GM12878 (cell line): ENCODE measurements around the gene APOBEC2. TPM values are rescaled to one million over a fixed set of nuclear protein-coding genes. Genes with fewer than 3 reads are reported as not detected.

Experiments used
- ATAC-seq: fragments of 200-7000 bp; cut with Tn5 transposase; 3 replicates; pipeline ENCODE4 v1.9.1; 2020; ENCODE audit warnings: mild to moderate bottlenecking, moderate library complexity
- BruUV-seq: library from RNA; stranded (reverse); fragments of 400-500 nt; replicated peaks from 2 replicates; lab custom pipeline; 2021; lab: Mats Ljungman, UMichigan
- CTCF ChIA-PET: fragments of 300-600 bp; sonication (Branson Sonifier 250); formaldehyde crosslinking; extraction: SDS; loops from one replicate; lab custom pipeline; 2021; ENCODE audit warnings: inconsistent platforms; lab: Yijun Ruan, JAX
- POLR2A ChIA-PET: fragments of 350-600 bp; formaldehyde crosslinking; extraction: SDS; loops from one replicate; lab custom pipeline; 2021; ENCODE audit warnings: inconsistent platforms; lab: Charles Lee
- RAD21 ChIA-PET: fragments of 300-600 bp; sonication (Branson Sonifier 250); formaldehyde crosslinking; loops from one replicate; lab custom pipeline; 2023; ENCODE audit warnings: antibody characterized with exemption; ENCODE audit not compliant: unreplicated experiment; lab: Charles Lee
- SMC1A ChIA-PET: fragments of 300-600 bp; sonication (Branson Sonifier 250); formaldehyde crosslinking; loops from one replicate; lab custom pipeline; 2023; ENCODE audit not compliant: unreplicated experiment, uncharacterized antibody; lab: Charles Lee
- DNase-seq: peaks from one replicate; pipeline ENCODE4 v3.0.0-alpha.2; 2011; ENCODE audit warnings: low read depth, low spot score
- FAIRE-seq: peaks from 3 replicates; lab custom pipeline; 2011; peaks lifted over from hg19 to GRCh38; lab: Jason Lieb, UNC
- H2AFZ ChIP-seq: 2 replicates; pipeline ENCODE4 v1.6.0; 2011; ENCODE audit warnings: low read depth, low read length, control low read depth; ENCODE audit not compliant: control insufficient read depth
- H3K27ac ChIP-seq: 2 replicates; pipeline ENCODE4 v1.5.1; 2011; ENCODE audit warnings: control low read depth; ENCODE audit not compliant: control insufficient read depth, insufficient read depth
- H3K27me3 ChIP-seq, 2 experiments: replicated peaks in 1 of 2; 2 replicates each; pipeline versions ENCODE4 v1.6.0 to v1.6.1; 2011; ENCODE audit warnings: low read length in 1 of 2; ENCODE audit not compliant: control insufficient read depth in 2 of 2, insufficient read depth in 2 of 2
- H3K36me3 ChIP-seq, 2 experiments: 2 replicates each; pipeline ENCODE4 v1.5.1; 2011; ENCODE audit warnings: low read length in 1 of 2; ENCODE audit not compliant: control insufficient read depth in 2 of 2, insufficient read depth in 2 of 2
- H3K4me1 ChIP-seq: 2 replicates; pipeline ENCODE4 v1.6.1; 2011; ENCODE audit warnings: mild to moderate bottlenecking, low read length, moderate library complexity, mixed read lengths; ENCODE audit not compliant: control insufficient read depth, insufficient read depth
- H3K4me2 ChIP-seq: 2 replicates; pipeline ENCODE4 v1.6.0; 2011; ENCODE audit warnings: control low read depth; ENCODE audit not compliant: control insufficient read depth, insufficient read depth
- H3K4me3 ChIP-seq: fragments of 200-600 bp; sonication (generic); 2 replicates; pipeline ENCODE4 v1.5.1; 2016
- H3K79me2 ChIP-seq: 2 replicates; pipeline ENCODE4 v1.6.0; 2011; ENCODE audit warnings: low read length; ENCODE audit not compliant: control insufficient read depth, insufficient read depth
- H3K9ac ChIP-seq: 2 replicates; pipeline ENCODE4 v1.8.0; 2011; ENCODE audit warnings: low read length, control low read depth, mixed read lengths; ENCODE audit not compliant: control insufficient read depth, insufficient read depth
- H3K9me3 ChIP-seq: replicated peaks from 3 replicates; pipeline ENCODE4 v1.5.1; 2011; ENCODE audit warnings: mild to moderate bottlenecking, low read length; ENCODE audit not compliant: control insufficient read depth, insufficient read depth
- H4K20me1 ChIP-seq: 2 replicates; pipeline ENCODE4 v1.6.0; 2011; ENCODE audit not compliant: control insufficient read depth, insufficient read depth
- ATF2 ChIP-seq: IDR thresholded peaks from 2 replicates; pipeline ENCODE4 v1.6.1; 2012; ENCODE audit warnings: low read length, inconsistent platforms
- BRCA1 ChIP-seq: IDR thresholded peaks from 2 replicates; pipeline ENCODE4 v1.6.1; 2011; ENCODE audit warnings: low read depth, low read length, improper control_type of control experiment
- CEBPB ChIP-seq, 2 experiments: fragments of 150-350 bp in 1 of 2; IDR thresholded peaks; 2 replicates each; pipeline ENCODE4 v1.6.1; 2012 to 2014; ENCODE audit warnings: low read depth in 2 of 2, low read length in 2 of 2, borderline replicate concordance in 1 of 2, inconsistent platforms in 1 of 2
- FOXM1 ChIP-seq: IDR thresholded peaks from 2 replicates; pipeline ENCODE4 v1.6.1; 2012; ENCODE audit warnings: low read depth, mild to moderate bottlenecking, inconsistent platforms, low read length, moderate library complexity
- IKZF2 ChIP-seq, 2 experiments: fragments of 450-650 bp; IDR thresholded peaks; 2 replicates each; pipeline ENCODE4 v1.6.1; 2017; ENCODE audit warnings: mild to moderate bottlenecking in 2 of 2, moderate library complexity in 2 of 2
- IRF5 ChIP-seq: fragments of 450-650 bp; IDR thresholded peaks from 2 replicates; pipeline ENCODE4 v1.6.1; 2017; ENCODE audit warnings: borderline replicate concordance
- KDM1A ChIP-seq: fragments of 200-600 bp; sonication (generic); IDR thresholded peaks from 2 replicates; pipeline ENCODE4 v1.6.1; 2016; ENCODE audit warnings: borderline replicate concordance
- PAX8 ChIP-seq: fragments of 450-650 bp; IDR thresholded peaks from 2 replicates; pipeline ENCODE4 v1.6.1; 2017; ENCODE audit warnings: mild to moderate bottlenecking, moderate library complexity
- RFX5 ChIP-seq: IDR thresholded peaks from 2 replicates; pipeline ENCODE4 v1.6.1; 2011; ENCODE audit warnings: low read depth, low read length, improper control_type of control experiment
- SMARCA5 ChIP-seq: fragments of 450-650 bp; IDR thresholded peaks from 2 replicates; pipeline ENCODE4 v1.6.1; 2017; ENCODE audit warnings: mild to moderate bottlenecking
- SRF ChIP-seq, 2 experiments: IDR thresholded peaks; 2 replicates each; pipeline ENCODE4 v1.6.1; 2011; ENCODE audit warnings: low read depth in 2 of 2, low read length in 2 of 2, mild to moderate bottlenecking in 1 of 2, moderate library complexity in 1 of 2
- STAT1 ChIP-seq: fragments of 450-650 bp; conservative IDR thresholded peaks from 2 replicates; pipeline ENCODE4 v1.6.1; 2014; ENCODE audit warnings: antibody characterized with exemption, mild to moderate bottlenecking
- TAF1 ChIP-seq: IDR thresholded peaks from 2 replicates; pipeline ENCODE4 v1.6.1; 2011; ENCODE audit warnings: mild to moderate bottlenecking, low read depth, low read length, borderline replicate concordance
- ZNF207 ChIP-seq: fragments of 450-650 bp; IDR thresholded peaks from 2 replicates; pipeline ENCODE4 v1.6.1; 2014; ENCODE audit warnings: antibody characterized with exemption, mild to moderate bottlenecking, borderline replicate concordance
- in situ Hi-C: fragments of 300-500 bp; cut with MboI; formaldehyde crosslinking; loops from 9 replicates; pipeline ENCODE4 v1.14.3; 2018; ENCODE audit warnings: mixed read lengths
- intact Hi-C: fragments of 100-400 bp; cut with micrococcal nuclease; formaldehyde crosslinking; loops from one replicate; pipeline ENCODE4 v1.14.2; 2022; ENCODE audit not compliant: unreplicated experiment
- polyA plus RNA-seq, 11 experiments: library from polyadenylated mRNA; depleted of rRNA in 4 of 11; unstranded in 6 of 11; stranded (reverse) in 5 of 11; fragments of >200 nt; fragmentation: Nextera tagmentation in 4 of 11; fragmentation: Illumina TruSeq in 1 of 11; extraction: Ambion mirVana in 4 of 11; extraction: Trizol in 1 of 11; gene quantifications; 1 replicate in 1 of 11; 2 replicates in 10 of 11; pipeline versions ENCODE4 v1.2.1 to v1.2.3, GENCODE V29; 2011 to 2016; ENCODE audit warnings: inconsistent platforms in 2 of 11, missing spikeins in 2 of 11, low read depth in 1 of 11
- total RNA-seq, 4 experiments: library from RNA; depleted of rRNA in 3 of 4; stranded (reverse); fragments of >200 nt in 3 of 4; fragmentation: Illumina TruSeq in 1 of 4; extraction: Trizol in 1 of 4; gene quantifications; 2 replicates each; pipeline versions ENCODE4 v1.2.1 to v1.2.3, GENCODE V29; 2013 to 2021

The APOBEC2 gene
- total and polyA plus RNA-seq, 10 of the 15 experiments (the other 5 are each of a cell fraction or from before 2014, with no cell fraction given), result 0.11 to 1.4 (median 0.87) TPM; not detected in 6

- FAIRE-seq, result no peak
- no peaks in the 10 kb centered on the region for H3K9me3 ChIP-seq
- SMC1A ChIA-PET, result no interaction called here
- H3K36me3 ChIP-seq, result no peaks in the 10 kb centered on the region
- POLR2A ChIA-PET, result no interaction called here
- H3K4me3 ChIP-seq, result no peak overlapping the region
- BruUV-seq, result no TSS peak
- RAD21 ChIA-PET, result no interaction called here
- CTCF ChIA-PET, result interaction anchor here (0.6 to 2.2 kb wide), 2 partner anchors 17 to 308 kb away, joined by 3 to 10 read pairs; partner anchors contain the start of gene UNC5CL
- H3K27me3 ChIP-seq, result no peaks in the 10 kb centered on the region
- H3K9ac ChIP-seq, result no peak overlapping the region
- no peak for TF ChIP-seq KDM1A
- no peak for TF ChIP-seq ZNF207
- no peak for TF ChIP-seq CEBPB (IDR thresholded peaks at IDR 0.05; ENCODE audit: borderline replicate concordance in 1 of 2, low read depth in 2 of 2, low read length in 2 of 2)
- no peak for TF ChIP-seq SMARCA5
- no peak for TF ChIP-seq PAX8
- no peak for TF ChIP-seq FOXM1
- TF ChIP-seq SRF (IDR thresholded peaks at IDR 0.05; ENCODE audit: low read depth in 2 of 2, low read length in 2 of 2), result no peak
- TF ChIP-seq IKZF2 (IDR thresholded peaks at IDR 0.05), result no peak
- TF ChIP-seq STAT1, result no peak
- no peak for TF ChIP-seq BRCA1
- TF ChIP-seq RFX5, result no peak
- no peak for TF ChIP-seq IRF5
- no peak for TF ChIP-seq ATF2
- no peak for TF ChIP-seq TAF1
- DNase-seq, result no peak
- intact Hi-C loops, result no loop called here
- H3K27ac ChIP-seq, result no peak overlapping the region
- no peak overlapping the region for H2AFZ ChIP-seq
- H4K20me1 ChIP-seq, result no peaks in the 10 kb centered on the region; the same call in 1 of the 2 replicates
- H3K4me1 ChIP-seq, result peaks cover 2% of the 10 kb centered on the region; the same call in 1 of the 2 replicates
- in situ Hi-C loops, result no loop called here
- ATAC-seq, result no peak
- no peaks in the 10 kb centered on the region for H3K79me2 ChIP-seq
- H3K4me2 ChIP-seq, result no peak overlapping the region
Observed at GRCh38 chr6:41022294-41022693, 30.7 kb upstream of the APOBEC2 start.
